Common myeloid progenitor, CD34-positive (primary cell): ENCODE results near the gene ARHGAP1.

Experiments used
- CTCF ChIA-PET: fragments of 350-600 bp; sonication (Branson Sonifier 250); formaldehyde crosslinking; loops from one replicate; lab custom pipeline; 2021; ENCODE audit warnings: antibody characterized with exemption; lab: Charles Lee
- POLR2A ChIA-PET: fragments of 350-600 bp; sonication (Branson Sonifier 250); formaldehyde crosslinking; loops from one replicate; lab custom pipeline; 2021; ENCODE audit warnings: antibody characterized with exemption; lab: Charles Lee
- DNase-seq, 3 donors: peaks; one replicate each; pipeline versions ENCODE4 v3.0.0 to v3.0.0-alpha.2; 2013
- H3K27ac ChIP-seq, 2 experiments: 1 replicate in 1 of 2; 2 replicates in 1 of 2; pipeline ENCODE4 v1.7.0; 2013; ENCODE audit warnings: inconsistent platforms in 2 of 2, low read length in 2 of 2, mild to moderate bottlenecking in 2 of 2, low read depth in 1 of 2, moderate library complexity in 1 of 2; ENCODE audit not compliant: severe bottlenecking in 2 of 2, insufficient read depth in 1 of 2, poor library complexity in 1 of 2
- H3K27me3 ChIP-seq, 5 experiments: replicated peaks in 2 of 5; 1 replicate in 3 of 5; 2 replicates in 2 of 5; pipeline versions ENCODE4 v1.6.1 to v1.7.0; 2013; ENCODE audit warnings: low read length in 4 of 5, mild to moderate bottlenecking in 2 of 5, moderate library complexity in 2 of 5, inconsistent platforms in 1 of 5; ENCODE audit not compliant: insufficient read depth in 5 of 5, control insufficient read depth in 4 of 5
- H3K36me3 ChIP-seq, 4 experiments: 1 replicate in 2 of 4; 2 replicates in 2 of 4; pipeline versions ENCODE4 v1.6.1 to v1.7.0; 2013; ENCODE audit warnings: low read length in 3 of 4, control low read depth in 1 of 4, mild to moderate bottlenecking in 1 of 4; ENCODE audit not compliant: control insufficient read depth in 4 of 4, insufficient read depth in 4 of 4
- H3K4me1 ChIP-seq, 4 experiments: 1 replicate in 3 of 4; 2 replicates in 1 of 4; pipeline versions ENCODE4 v1.6.1 to v1.7.1; 2013; ENCODE audit warnings: low read length in 3 of 4, mild to moderate bottlenecking in 3 of 4, control low read depth in 1 of 4, inconsistent platforms in 1 of 4, moderate library complexity in 1 of 4; ENCODE audit not compliant: control insufficient read depth in 4 of 4, insufficient read depth in 4 of 4; ENCODE audit errors: control extremely low read depth in 1 of 4
- H3K4me3 ChIP-seq, 7 experiments: 1 replicate in 4 of 7; 2 replicates in 3 of 7; pipeline versions ENCODE4 v1.5.1 to v1.7.0; 2013; ENCODE audit warnings: mild to moderate bottlenecking in 7 of 7, low read length in 6 of 7, moderate library complexity in 6 of 7, inconsistent platforms in 2 of 7, low read depth in 2 of 7, control low read depth in 1 of 7; ENCODE audit not compliant: insufficient read depth in 4 of 7, control insufficient read depth in 1 of 7; ENCODE audit errors: extremely low read depth in 1 of 7
- H3K9me3 ChIP-seq, 5 experiments: 1 replicate in 4 of 5; 2 replicates in 1 of 5; pipeline versions ENCODE4 v1.6.1 to v1.7.1; 2013; ENCODE audit warnings: low read length in 4 of 5, mild to moderate bottlenecking in 2 of 5, inconsistent platforms in 1 of 5, low read depth in 1 of 5, moderate library complexity in 1 of 5; ENCODE audit not compliant: control insufficient read depth in 4 of 5, insufficient read depth in 2 of 5; ENCODE audit errors: control extremely low read depth in 1 of 5
- WGBS: methylation state at CpG from one replicate; pipeline ENCODE4 v1.1.5; 2013; ENCODE audit not compliant: insufficient coverage; 5-methylcytosine and 5-hydroxymethylcytosine counted together

The ARHGAP1 gene

DNA sequence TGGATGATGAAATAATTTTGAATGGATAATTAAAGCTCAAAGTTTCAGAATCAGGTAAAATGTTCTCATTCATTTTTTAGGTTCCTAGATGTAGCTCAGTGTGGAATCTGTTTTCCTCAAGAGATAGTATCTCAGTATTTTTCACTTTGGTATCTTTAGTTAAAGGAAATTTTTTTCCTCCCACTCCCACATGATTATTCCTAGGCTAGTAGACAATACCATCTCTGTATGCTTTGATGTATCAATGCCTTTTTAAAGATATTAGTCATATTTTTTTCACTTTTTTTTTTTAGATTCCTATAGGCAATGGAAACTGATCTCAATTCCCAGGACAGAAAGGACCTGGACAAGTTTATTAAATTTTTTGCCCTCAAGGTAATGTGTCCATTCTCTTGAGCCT lies 56.4 kb downstream of the ARHGAP1 start:
- Histone ChIP-seq H3K27me3 (no peaks in the 10 kb centered on the region), H3K4me1 (peaks cover 0 to 3% (median 2%) of the 10 kb centered on the region in 4 experiments), H3K36me3 (peaks cover 16 to 51% (median 37%) of the 10 kb centered on the region in 4 experiments), H3K27ac (no peak overlapping the region), H3K4me3 (no peak overlapping the region), H3K9me3 (no peaks in the 10 kb centered on the region)
- POLR2A ChIA-PET: interaction anchor here (0.7 kb wide), 1 partner anchor 142 kb away, joined by 3 read pairs; no protein-coding TSS in a partner anchor
- no peak for DNase-seq
- CTCF ChIA-PET: interaction anchor here (1.0 to 1.3 kb wide), 2 partner anchors 13 to 27 kb away, joined by 3 to 5 read pairs; no protein-coding TSS in a partner anchor

DNA sequence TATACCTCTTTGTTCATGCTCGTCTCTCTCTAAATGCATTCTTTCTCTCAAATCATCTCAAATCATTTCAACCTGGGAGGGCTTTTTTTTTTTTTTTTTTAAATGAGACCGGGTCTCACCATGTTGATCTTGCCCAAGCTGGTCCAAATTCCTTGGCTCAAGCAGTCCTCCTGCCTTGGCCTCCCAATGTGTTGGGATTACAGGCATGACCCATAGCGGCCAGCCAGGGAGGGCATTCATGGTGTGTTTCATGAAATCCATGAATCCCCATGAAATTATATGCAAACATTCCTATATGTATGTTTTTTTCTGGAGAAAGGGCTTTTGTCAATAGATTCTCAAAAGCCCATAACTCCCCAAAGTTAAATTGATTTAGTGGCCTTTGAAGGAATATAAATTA lies 56.9 kb downstream of the ARHGAP1 start:
- 100% methylated on average over 1 of the region's 3 CpGs for WGBS
- no peaks in the 10 kb centered on the region for H3K9me3 ChIP-seq
- no peak overlapping the region for H3K4me3 ChIP-seq
- POLR2A ChIA-PET: no interaction called here
- CTCF ChIA-PET: interaction anchor here (1.0 to 1.3 kb wide), 2 partner anchors 13 to 28 kb away, joined by 3 to 5 read pairs; no protein-coding TSS in a partner anchor
- H3K27me3 ChIP-seq: no peaks in the 10 kb centered on the region
- DNase-seq: no peak
- no peak overlapping the region for H3K27ac ChIP-seq
- peaks cover 16 to 55% (median 36%) of the 10 kb centered on the region in 4 experiments for H3K36me3 ChIP-seq
- H3K4me1 ChIP-seq: peaks cover 0 to 3% (median 2%) of the 10 kb centered on the region in 4 experiments

DNA sequence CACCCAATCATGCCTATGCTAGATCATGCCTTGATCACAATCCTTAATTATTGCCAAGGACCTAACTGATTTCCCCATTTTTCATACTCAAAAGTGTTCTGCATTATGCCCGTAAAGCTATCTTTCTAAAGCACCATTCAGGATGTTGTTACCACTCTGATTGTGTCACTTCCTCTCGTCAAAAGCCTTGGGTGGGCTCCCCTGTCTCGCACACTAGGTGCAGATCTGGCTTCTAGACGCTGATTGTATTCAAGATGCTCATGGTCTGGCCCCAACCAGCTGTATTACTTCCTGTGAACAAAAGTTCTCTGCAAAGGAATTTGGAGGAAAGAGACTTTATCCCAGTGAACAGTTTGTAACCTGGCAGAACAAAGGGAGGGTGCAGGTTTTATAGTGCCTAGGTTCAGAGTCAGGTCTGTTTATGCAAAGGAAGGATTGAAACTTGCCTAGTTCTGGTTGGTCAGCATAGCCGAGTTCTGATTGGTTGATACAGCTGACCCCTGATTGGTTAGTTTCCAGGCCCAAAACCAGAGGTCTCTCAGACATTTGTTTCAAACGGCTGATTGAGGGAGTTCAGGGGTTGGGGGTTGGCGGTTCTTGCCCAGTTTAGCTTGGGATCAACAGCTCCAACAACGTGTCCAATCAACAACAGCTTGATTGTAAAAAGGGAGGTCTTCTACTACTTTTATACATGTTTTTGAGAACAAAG lies 57.6 kb downstream of the ARHGAP1 start:
- CTCF ChIA-PET: interaction anchor here (1.0 to 1.2 kb wide), 3 partner anchors 9 to 106 kb away, joined by 3 read pairs; no protein-coding TSS in a partner anchor
- H3K4me1 ChIP-seq: peaks cover 0 to 3% (median 2%) of the 10 kb centered on the region in 4 experiments
- WGBS: 92% methylated on average over 5 of the region's 8 CpGs
- no peaks in the 10 kb centered on the region for H3K27me3 ChIP-seq
- peak in 2 of 3 donors; percentile 9 to 41 for DNase-seq
- POLR2A ChIA-PET: no interaction called here
- H3K9me3 ChIP-seq: no peaks in the 10 kb centered on the region
- no peak overlapping the region for H3K27ac ChIP-seq
- H3K36me3 ChIP-seq: peaks cover 18 to 52% (median 35%) of the 10 kb centered on the region in 4 experiments
- no peak overlapping the region for H3K4me3 ChIP-seq

DNA sequence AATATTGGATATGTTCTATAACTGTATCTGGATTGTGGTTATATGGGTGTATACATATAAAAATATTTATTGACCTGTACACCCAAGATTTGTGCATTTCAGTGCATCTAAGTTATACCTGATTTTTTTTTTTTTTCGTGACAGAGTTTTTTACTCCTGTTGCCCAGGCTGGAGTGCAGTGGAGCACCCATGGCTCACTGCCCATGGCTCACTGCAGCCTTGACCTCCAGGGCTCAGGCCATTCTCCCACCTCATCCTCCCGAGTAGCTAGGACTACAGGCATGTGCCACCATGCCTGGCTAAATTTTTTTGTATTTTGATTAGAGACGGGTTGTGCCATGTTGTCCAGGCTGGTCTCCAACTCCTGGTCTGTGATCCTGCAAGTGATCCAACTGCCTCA lies 58.8 kb downstream of the ARHGAP1 start:
- H3K36me3 ChIP-seq: peaks cover 14 to 44% (median 29%) of the 10 kb centered on the region in 4 experiments

DNA sequence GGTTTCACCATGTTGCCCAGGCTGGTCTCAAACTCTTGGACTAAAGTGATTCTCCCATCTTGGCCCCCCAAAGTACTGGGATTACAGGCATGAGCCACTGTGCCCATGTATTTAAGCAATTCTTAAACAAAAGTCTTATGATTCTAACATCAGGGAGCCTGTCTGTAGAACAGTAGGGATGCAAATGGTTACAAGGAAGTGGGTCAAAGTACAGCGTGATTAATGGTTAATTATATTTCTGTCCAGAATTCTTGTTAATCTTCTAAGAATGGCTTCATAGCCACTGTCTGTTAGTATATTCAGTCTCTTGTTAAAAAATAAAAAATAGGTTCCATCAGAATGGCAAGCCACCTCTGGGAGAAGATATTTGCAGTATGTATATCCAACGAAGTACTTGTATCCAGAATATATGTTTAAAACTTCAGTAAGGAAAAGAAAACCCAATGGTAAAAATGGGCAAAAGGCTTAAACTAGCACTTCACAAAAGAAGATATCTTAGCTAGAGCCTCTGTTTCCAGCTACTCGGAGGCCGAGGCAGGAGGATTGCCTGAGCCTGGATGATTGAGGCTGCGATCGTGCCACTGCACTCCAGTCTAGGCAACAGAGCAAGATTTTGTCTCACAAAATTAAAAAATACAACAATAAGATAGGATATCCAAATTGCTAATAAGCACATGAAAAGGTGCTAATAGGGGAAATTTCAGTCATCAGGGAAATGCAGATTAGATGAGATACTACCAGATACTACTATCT lies 60.2 kb downstream of the ARHGAP1 start:
- Histone ChIP-seq H3K9me3 (no peaks in the 10 kb centered on the region), H3K27me3 (no peaks in the 10 kb centered on the region), H3K4me1 (peaks cover 0 to 3% (median 2%) of the 10 kb centered on the region in 4 experiments), H3K4me3 (no peak overlapping the region), H3K27ac (no peak overlapping the region), H3K36me3 (peaks cover 13 to 41% (median 23%) of the 10 kb centered on the region in 4 experiments)
- DNase-seq: no peak
- ChIA-PET POLR2A (no interaction called here), CTCF (interaction anchor here (1.2 to 1.6 kb wide), 2 partner anchors 9 to 19 kb away, joined by 3 to 5 read pairs; no protein-coding TSS in a partner anchor)
- 100% methylated on average over 3 of the region's 6 CpGs for WGBS

More for the DNA sequence above, 58.8 kb downstream of the ARHGAP1 start:
- WGBS: 100% methylated on average over 2 of the region's 3 CpGs
- no peak overlapping the region for H3K4me3 ChIP-seq
- peaks cover 0 to 3% (median 2%) of the 10 kb centered on the region in 4 experiments for H3K4me1 ChIP-seq
- H3K27ac ChIP-seq: no peak overlapping the region
- DNase-seq: no peak
- H3K27me3 ChIP-seq: no peaks in the 10 kb centered on the region
- ChIA-PET CTCF (interaction anchor here (0.7 to 1.6 kb wide), 3 partner anchors 11 to 25 kb away, joined by 3 to 5 read pairs (median 3); no protein-coding TSS in a partner anchor), POLR2A (interaction anchor here (0.7 kb wide), 1 partner anchor 35 kb away, joined by 3 read pairs; no protein-coding TSS in a partner anchor)
- no peaks in the 10 kb centered on the region for H3K9me3 ChIP-seq

DNA sequence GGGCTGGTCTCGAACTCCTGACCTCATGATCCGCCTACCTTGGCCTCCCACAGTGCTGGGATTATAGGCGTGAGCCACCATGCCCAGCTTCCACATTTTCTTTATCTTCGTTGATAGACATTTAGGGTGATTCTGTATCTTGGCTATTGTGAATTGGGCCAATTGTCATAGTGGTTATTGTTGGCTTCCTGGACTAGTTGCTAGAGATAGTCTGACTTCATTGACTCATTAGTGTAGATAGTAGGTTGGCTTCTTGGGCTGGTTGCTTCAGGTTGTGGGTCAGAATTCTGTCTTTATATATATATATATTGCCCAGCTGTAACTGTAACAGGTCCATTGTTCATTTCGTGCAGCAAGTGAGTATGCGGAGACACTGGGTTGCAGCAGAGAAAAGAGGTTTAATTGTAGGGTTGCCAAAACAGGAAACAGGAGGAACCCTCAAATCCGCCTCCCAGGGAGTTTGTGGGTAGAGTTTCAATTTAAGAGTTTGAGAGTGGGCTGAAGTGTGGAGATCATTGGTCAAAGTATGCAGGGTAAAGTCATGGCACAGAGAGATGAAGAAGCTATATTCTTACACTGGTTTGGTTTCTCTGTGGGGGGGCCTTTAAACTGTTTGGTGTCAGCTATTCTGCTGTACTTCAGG lies 61.1 kb downstream of the ARHGAP1 start:
- no peaks in the 10 kb centered on the region for H3K9me3 ChIP-seq
- no peak overlapping the region for H3K27ac ChIP-seq
- POLR2A ChIA-PET: no interaction called here
- peaks cover 8 to 37% (median 20%) of the 10 kb centered on the region in 4 experiments for H3K36me3 ChIP-seq
- peaks cover 0 to 3% (median 2%) of the 10 kb centered on the region in 4 experiments for H3K4me1 ChIP-seq
- CTCF ChIA-PET: interaction anchor here (0.6 to 1.2 kb wide), 3 partner anchors 8 to 149 kb away, joined by 3 read pairs; no protein-coding TSS in a partner anchor
- WGBS: 90% methylated on average over 3 of the region's 7 CpGs
- no peak overlapping the region for H3K4me3 ChIP-seq
- peak in 1 of 3 donors; percentile 9 for DNase-seq
- no peaks in the 10 kb centered on the region for H3K27me3 ChIP-seq
